HG03571 (cell line): ENCODE results near the gene TKFC.
A peak's percentile ranks its signal among the peaks of the same experiment; 100 is the strongest.

Source experiments
- ATAC-seq: cut with Tn5 transposase; IDR thresholded peaks from one replicate; pipeline ENCODE4 v1.9.1; 2021; ENCODE audit not compliant: unreplicated experiment

The TKFC gene

GRCh38 chr11:61332797-61333549, at the start of gene TKFC, which contains the start of gene DDB1:
TSS of gene TKFC (plus strand) at chr11:61333228. CDS start at chr11:61334729, 1,501 bp downstream.
TSS of gene DDB1 (minus strand) at chr11:61333105. CDS start at chr11:61332968, 137 bp downstream.
- peak; percentile 83 for ATAC-seq

GRCh38 chr11:61283613-61284012, 49.4 kb upstream of the TKFC start:
- no peak for ATAC-seq

- no peak for ATAC-seq
Observed at GRCh38 chr11:61287338-61287977, 45.6 kb upstream of the TKFC start.

GRCh38 chr11:61290905-61291690, 41.9 kb upstream of the TKFC start:
- no peak for ATAC-seq

GRCh38 chr11:61292356-61292755, 40.7 kb upstream of the TKFC start:
- ATAC-seq = no peak

GRCh38 chr11:61293867-61294716, 38.9 kb upstream of the TKFC start:
- peak; percentile 31 for ATAC-seq

GRCh38 chr11:61294717-61295595, 38.1 kb upstream of the TKFC start, which contains the start of gene VWCE:
TSS of gene VWCE (minus strand) at chr11:61295316. CDS start at chr11:61295037, 279 bp downstream.
- peak; percentile 71 for ATAC-seq

- ATAC-seq = no peak
Observed at GRCh38 chr11:61295596-61295926, 37.5 kb upstream of the TKFC start.

- no peak for ATAC-seq
Observed at GRCh38 chr11:61297341-61297740, 35.7 kb upstream of the TKFC start.

- ATAC-seq = no peak
Observed at GRCh38 chr11:61297746-61298145, 35.3 kb upstream of the TKFC start.

GRCh38 chr11:61298663-61299244, 34.3 kb upstream of the TKFC start:
- no peak for ATAC-seq

GRCh38 chr11:61302550-61302949, 30.5 kb upstream of the TKFC start:
- ATAC-seq = no peak

- ATAC-seq = no peak
Observed at GRCh38 chr11:61303725-61304124, 29.3 kb upstream of the TKFC start.

GRCh38 chr11:61305417-61305816, 27.6 kb upstream of the TKFC start:
- ATAC-seq = no peak

- no peak for ATAC-seq
Observed at GRCh38 chr11:61306221-61306620, 26.8 kb upstream of the TKFC start.

- no peak for ATAC-seq
Observed at GRCh38 chr11:61307354-61307753, 25.7 kb upstream of the TKFC start.

- no peak for ATAC-seq
Observed at GRCh38 chr11:61309141-61309540, 23.9 kb upstream of the TKFC start.

- ATAC-seq = no peak
Observed at GRCh38 chr11:61309739-61310138, 23.3 kb upstream of the TKFC start.

- no peak for ATAC-seq
Observed at GRCh38 chr11:61310749-61311148, 22.3 kb upstream of the TKFC start.
